A204.1 (cell line): ENCODE measurements around the gene AMDHD2.

Source experiments
- FAIRE-seq: peaks from 2 replicates; lab custom pipeline; 2012; peaks lifted over from hg19 to GRCh38; lab: Jason Lieb, UNC

Gene AMDHD2

GRCh38 chr16:2499454-2499853 is 20.7 kb upstream of the AMDHD2 start:
- no peak for FAIRE-seq

DNA sequence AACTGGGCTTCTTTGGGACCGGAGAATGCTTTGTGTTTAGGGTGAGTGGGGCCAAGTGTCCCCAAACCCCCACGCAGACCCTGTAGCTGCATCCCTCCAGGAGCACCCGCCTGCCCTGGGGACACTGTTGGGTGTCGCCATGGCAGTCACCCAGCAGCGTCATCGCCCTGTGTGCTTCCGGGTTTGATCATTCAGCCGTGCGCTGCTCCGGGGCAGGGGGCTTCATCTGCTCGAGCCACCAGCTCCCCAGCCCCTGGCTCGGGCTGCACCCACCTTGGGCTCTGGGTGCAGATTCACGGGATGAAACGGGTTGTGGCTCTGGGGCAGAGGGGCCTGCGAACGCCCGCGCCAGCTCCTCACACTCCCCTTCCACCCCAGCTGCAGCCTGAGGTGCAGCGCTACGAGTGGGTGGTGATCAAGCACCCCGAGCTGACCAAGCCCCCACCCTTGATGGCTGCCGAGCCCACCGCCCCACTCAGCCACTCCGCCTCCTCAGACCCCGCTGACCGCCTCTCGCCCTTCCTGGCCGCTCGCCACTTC is 20.2 kb upstream of the AMDHD2 start:
- no peak for FAIRE-seq

GRCh38 chr16:2500430-2500917 is 19.7 kb upstream of the AMDHD2 start:
- FAIRE-seq: no peak

GRCh38 chr16:2500918-2501750 is 19.0 kb upstream of the AMDHD2 start:
- no peak for FAIRE-seq

DNA sequence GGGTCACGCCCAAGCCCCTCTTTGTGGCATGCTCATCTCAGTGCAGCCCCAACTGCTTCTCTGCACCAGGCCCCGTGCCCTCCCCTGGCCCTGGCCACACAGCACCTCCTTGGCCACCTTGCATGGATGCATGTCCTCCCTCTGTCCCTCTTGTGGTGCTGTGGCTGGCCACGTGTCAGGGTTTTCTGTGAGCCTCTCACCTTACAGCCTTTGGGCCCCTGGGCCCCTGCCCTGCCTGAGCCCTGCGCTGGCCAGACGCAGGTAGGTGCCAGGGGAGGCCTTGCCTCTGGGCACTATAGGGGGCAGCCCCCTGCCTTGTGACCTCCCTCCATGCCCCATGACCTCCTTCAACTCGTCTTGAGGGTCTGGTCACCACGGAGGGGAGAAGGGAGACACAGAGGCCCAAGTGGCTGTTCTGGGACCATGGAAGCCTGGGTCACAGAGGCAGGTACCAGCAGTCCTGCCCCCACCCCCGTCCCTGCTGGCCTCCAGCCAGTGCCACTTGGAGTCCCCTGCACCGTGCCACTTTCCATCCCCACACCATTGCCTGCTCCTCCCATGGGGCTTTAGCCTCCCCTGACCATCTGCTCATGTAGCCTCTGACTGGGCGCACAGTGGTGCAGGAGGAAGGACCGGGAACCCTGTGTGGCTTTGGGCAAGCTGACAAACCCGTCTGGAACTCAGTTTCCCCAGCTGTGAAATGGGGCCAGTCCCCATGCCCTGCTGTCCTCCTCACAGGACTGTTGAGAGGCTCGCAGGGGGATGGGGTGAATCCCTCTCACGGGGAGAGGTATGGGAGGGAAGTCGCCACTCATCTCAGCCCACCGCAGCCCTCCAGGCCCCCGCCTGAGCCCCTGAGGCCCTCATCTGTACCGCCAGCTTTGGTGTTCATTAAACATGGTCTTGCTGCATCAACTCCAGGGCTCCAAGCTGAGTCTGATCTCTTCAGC is 17.9 kb upstream of the AMDHD2 start:
- FAIRE-seq: no peak

- no peak for FAIRE-seq
These were observed 14.5 kb upstream of the AMDHD2 start for GRCh38 chr16:2505695-2506094.

GRCh38 chr16:2507052-2507659 is 13.0 kb upstream of the AMDHD2 start:
- no peak for FAIRE-seq

GRCh38 chr16:2507665-2508064 is 12.5 kb upstream of the AMDHD2 start:
- no peak for FAIRE-seq

GRCh38 chr16:2508722-2509400 is 11.3 kb upstream of the AMDHD2 start:
- FAIRE-seq: no peak

DNA sequence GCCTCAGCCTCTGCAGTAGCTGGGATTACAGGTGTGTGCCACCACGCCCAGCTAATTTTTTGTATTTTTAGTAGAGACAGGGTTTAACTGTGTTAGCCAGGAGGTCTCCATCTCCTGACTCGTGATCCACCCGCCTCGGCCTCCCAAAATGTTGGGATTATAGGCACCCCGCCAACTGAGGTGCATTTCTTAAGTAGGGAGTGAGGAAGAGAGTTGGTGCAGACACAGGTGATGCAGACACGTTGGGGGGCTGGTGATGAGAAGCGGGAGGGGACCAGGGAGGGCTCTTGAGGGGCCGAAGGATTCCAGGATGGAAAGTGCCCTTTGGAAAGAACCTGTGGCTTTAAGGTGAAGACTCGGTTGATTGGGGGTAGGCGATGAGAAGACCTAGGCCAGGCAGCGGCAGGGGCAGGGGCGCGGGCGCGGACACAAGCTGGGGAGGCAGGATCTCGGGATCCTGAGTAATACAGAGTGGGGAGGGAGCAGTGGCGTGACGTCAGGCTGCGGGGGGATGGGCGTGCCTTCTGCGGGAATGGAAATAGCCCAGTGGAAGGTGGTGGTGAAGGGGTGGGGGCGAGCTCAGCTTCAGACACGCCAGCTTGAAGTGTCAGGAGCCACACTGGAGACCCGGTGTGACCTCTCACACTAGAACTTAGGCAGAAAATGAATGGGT is 8.9 kb upstream of the AMDHD2 start:
- no peak for FAIRE-seq

DNA sequence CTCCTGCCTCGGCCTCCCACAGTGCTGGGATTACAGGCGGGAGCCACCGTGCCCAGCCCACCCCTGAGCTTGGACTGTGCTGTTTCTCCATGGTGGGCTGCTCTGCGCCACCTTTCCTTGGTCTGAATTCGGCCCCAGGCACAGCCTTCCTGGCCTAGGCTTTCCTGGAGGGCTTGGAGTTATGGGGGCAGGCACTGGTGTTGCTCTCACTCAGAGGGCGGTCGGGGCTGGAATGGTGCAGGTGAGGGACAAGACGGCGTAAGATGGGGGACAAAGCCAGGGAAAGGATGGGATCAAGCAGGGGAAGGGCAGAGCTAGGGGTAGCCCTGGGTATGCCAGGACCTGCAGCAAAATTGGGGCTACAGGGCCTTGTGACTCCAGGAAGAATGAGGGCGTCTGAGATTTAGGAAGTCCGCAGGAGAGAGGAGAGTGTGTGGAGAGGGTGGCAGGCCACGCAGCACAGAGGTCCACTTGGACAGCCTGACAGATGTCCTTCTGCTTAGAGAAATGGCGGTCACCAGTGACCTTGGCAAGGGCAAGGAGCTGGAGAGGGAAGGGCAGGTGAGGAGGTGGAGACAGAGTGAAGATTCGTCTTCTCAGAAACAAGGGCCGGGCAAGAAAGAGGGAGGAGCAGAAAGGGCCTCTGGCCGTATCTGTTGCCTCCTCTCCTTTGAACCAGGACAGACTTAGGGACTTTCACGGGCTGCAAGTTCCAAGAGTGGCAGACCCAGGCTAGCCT is 8.0 kb upstream of the AMDHD2 start:
- no peak for FAIRE-seq

DNA sequence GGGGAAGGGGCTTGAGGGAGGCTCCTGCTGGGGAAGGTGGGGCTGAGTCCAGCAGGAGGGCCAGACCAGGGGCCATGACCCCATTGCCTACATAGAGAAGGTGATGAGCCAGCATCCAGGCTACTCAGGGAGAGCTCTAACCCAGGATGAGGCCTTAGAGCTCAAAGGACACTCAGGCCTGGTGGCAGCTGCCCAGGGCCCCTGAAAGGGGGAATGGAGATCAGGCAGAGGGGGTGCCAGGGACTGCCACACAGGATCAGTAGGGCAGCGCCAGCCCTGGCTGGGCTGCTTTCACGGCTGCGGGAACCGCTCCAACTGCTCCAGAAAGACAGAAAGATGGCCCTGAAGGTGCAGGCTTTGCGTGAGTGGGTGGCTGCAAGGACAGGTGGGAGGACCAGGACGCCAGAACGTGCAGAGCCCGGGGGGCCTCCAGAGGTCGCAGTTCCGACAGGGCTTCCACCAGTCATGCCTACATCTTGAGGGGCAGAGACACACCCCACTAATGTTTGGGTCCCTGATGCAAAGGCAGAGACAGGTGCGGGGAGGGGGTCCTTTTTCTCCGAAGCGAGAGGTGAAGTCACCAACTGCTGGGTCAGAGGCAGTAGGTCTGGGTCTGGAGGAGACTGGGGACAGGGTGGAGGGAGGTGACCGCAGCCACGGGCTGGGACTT is 7.3 kb upstream of the AMDHD2 start:
- FAIRE-seq: no peak

GRCh38 chr16:2513405-2514332 is 6.5 kb upstream of the AMDHD2 start, which contains the start of gene ATP6V0C:
Gene ATP6V0C, plus strand, starts transcription at chr16:2513952. Its CDS starts 152 bp downstream, at chr16:2514104.
- FAIRE-seq: no peak

DNA sequence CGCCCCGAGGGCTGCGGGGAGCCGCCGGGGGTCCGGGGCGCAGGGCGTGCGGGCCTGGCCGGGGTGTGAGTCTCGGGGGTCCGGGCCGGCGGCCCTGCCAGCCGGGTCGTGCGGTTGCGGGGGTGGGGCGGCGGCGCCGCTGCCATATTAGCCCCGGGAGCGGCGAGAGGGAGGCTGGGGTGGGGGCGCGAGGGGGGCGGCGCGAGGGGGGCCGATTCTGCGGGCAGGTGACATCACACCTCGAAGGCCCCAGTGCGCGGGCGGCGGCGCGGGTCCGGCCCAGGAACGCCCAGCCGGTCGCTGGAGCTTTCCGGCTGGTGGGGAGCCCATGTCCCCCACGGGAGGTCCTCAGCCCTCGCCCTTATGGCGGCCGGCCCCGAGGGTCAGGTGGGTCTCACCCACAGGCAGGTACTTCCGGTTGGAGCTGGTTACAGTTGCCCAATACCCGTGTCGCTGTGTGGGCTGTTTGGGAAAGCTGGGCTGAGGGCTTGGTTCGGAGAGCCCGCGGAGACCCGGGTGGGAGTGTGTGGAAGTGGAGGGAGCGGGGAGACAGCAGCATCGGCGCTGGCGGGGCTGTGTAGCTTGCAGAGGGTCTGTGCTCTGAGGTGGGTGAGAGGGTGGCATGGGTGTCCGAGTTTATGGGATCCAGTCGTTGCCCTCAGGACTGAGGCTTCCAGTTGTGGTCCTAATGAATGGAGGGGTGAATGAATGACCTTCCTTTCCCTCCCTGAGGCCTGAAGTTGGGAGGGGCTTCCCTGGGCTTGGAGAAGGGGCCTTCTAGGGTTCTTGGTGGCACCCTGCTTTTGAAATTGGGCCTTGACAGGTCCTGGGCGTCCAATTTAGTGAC is 5.6 kb upstream of the AMDHD2 start:
- FAIRE-seq: no peak

DNA sequence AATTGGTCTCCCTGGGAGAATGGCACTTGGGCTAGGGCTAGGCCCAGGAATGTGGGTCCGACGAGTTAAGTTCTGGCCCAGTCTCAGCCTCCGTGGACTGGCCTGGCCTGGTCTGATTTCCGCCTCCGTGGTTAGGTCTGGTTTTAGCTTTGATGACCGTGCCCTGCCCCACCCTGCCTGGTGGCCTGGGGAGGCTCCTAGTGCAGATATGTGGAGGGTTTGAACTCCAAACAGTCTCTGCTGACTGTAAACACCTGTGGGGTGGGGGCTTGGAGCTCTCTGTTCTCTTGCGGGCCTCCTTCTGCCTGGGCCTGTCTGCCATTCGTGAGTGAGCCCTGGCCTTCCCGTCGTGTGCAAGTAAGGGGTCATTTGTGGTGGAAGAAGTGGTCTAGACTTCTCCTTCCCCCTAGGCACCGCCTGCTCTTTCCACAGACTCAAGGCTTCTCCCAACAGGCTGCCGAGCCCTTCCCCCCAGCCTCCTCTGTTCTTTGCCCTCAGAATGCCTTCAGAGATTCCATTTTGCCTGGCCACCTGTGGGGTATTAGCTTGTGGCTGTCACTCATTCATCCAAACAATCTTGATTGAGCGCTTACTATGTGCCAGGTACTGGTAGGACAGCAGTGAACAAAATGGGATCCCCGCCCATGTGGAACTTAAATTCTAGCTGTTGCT is 4.9 kb upstream of the AMDHD2 start:
- no peak for FAIRE-seq

DNA sequence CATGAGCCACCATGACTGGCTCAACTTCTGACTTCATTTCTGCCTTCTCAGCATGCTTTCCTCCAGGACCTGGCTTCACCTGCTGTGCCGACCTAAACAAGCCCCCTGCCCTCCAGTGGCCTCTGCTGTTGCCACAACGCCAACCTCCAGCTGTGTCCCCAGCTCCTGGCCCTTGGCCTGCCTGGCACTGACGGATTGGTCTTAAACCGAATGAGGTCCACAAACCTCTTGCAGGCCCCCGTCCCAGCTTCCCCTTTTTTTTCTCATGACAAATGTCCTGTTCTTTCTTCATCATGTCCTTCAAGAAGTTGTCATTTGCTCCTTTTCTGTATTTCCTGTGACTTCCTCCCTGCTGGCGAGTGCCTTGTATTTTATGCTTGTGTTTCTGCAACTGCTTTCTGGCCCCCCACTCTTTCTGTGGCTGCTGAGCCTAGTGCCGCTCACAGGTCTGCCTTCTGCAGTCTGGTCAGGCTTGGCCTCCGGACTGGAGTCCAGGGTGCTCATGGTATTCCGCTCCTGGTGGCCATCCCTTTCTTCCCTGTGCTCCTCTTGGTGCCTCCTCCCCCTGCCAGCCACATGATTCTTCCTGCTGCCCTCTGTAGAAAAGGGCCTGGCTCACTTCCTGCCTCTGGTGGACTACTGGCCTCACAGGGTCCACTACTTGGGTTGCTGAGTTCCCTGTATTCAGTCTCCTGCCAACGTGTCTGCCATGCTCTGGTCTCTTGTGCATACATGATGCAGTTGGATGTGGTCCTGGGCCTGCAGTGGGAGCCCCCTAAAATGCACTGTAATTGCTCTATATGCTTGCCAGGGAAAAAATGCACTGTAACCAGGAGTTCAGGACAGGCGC is 3.6 kb upstream of the AMDHD2 start:
- FAIRE-seq: no peak
